ENCODE results near the gene ORAI3. TPM values are rescaled to one million over a fixed set of nuclear protein-coding genes. Genes with fewer than 3 reads are reported as not detected.
A peak's percentile ranks its signal among the peaks of the same experiment; 100 is the strongest.

ORAI3 gene
- total and polyA plus RNA-seq, 2 of the 13 experiments (the other 11 are each of a cell fraction or from before 2014, with no cell fraction given): 11.4 to 32.0 TPM

- TF ChIP-seq E2F5 (CRISPR knock-in tag; conservative IDR thresholded peaks at IDR 0.05) (no peak), PAF1 (CRISPR knock-in tag; IDR thresholded peaks at IDR 0.05) (no peak), ZNF639 (CRISPR knock-in tag; conservative IDR thresholded peaks at IDR 0.05) (no peak; the same call in 1 of the 2 replicates), POLR2G (IDR thresholded peaks at IDR 0.05; ENCODE audit: low read depth, low read length) (no peak; the same call in 1 of the 2 replicates), SMAD9 (CRISPR knock-in tag; IDR thresholded peaks at IDR 0.05) (no peak), ZNF547 (CRISPR knock-in tag; IDR thresholded peaks at IDR 0.05) (no peak), HOXD1 (CRISPR knock-in tag; IDR thresholded peaks at IDR 0.05) (no peak), MBNL3 (CRISPR knock-in tag; conservative IDR thresholded peaks at IDR 0.05) (no peak), ZBTB38 (CRISPR knock-in tag; IDR thresholded peaks at IDR 0.05) (peak; percentile 67; the same call in 1 of the 2 replicates), MEIS2 (CRISPR knock-in tag; IDR thresholded peaks at IDR 0.05) (no peak), PBX3 (CRISPR knock-in tag; IDR thresholded peaks at IDR 0.05; ENCODE audit: borderline replicate concordance) (no peak), ZBTB49 (CRISPR knock-in tag; IDR thresholded peaks at IDR 0.05; ENCODE audit: borderline replicate concordance) (0 out of 2 replicates have a peak, but pooled peaks have one; percentile 41), BCLAF1 (IDR thresholded peaks at IDR 0.05) (no peak), RBFOX2 (IDR thresholded peaks at IDR 0.05; ENCODE audit: low read depth, low read length) (peak; percentile 51), NBN (conservative IDR thresholded peaks at IDR 0.05) (no peak), ZNF17 (CRISPR knock-in tag; IDR thresholded peaks at IDR 0.05) (no peak; the same call in 1 of the 2 replicates), BCL6 (CRISPR knock-in tag; IDR thresholded peaks at IDR 0.05) (no peak), FOXP4 (CRISPR knock-in tag; IDR thresholded peaks at IDR 0.05) (no peak; the same call in 1 of the 2 replicates)
Observed at GRCh38 chr16:30941600-30942425, 7.1 kb upstream of the ORAI3 start (continued).
